Measurements from ENCODE around the gene GRM4. TPM values are rescaled to one million over a fixed set of nuclear protein-coding genes. Genes with fewer than 3 reads are reported as not detected.
A peak's percentile ranks its signal among the peaks of the same experiment; 100 is the strongest.

GRM4 gene
- total RNA-seq, 1 experiment from 2014 or later: not detected

DNA sequence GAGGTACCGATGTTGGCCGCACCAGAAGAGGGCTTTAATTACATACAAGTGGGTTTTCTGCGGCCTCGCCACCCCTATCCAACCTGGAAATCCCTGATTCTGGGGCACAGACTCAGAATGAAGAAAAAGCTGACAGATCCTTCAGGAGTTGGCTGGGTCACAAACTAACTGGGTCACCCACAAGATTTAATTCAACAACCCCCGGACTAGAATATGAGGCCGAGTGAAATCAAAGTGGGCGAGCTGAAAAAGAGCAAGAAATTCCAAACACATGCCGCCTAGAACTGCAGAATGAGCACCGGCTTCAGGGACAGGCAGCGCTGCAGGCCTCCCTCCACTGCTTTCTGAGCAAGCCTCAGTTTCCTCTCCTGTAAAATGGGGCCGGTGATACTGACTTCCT, 30.0 kb downstream of the GRM4 start:
- H3K36me3 ChIP-seq (ENCODE audit: low read depth): no peaks in the 10 kb centered on the region
- ChIA-PET CTCF (no interaction called here), POLR2A (ENCODE audit: unreplicated experiment) (no interaction called here)
- H3K9me2 ChIP-seq (ENCODE audit: insufficient read depth): no peaks in the 10 kb centered on the region
- peaks cover 91% of the 10 kb centered on the region for H3K27me3 ChIP-seq (ENCODE audit: insufficient read depth, low read depth)
- DNase-seq: no peak
- no peaks in the 10 kb centered on the region for H3K4me1 ChIP-seq (replicated peaks; ENCODE audit: insufficient read depth)
- no peak overlapping the region for H3K4me2 ChIP-seq
- TF ChIP-seq EZH2 (IDR thresholded peaks at IDR 0.05; ENCODE audit: low read depth): no peak
- TF ChIP-seq, protein P1, sequence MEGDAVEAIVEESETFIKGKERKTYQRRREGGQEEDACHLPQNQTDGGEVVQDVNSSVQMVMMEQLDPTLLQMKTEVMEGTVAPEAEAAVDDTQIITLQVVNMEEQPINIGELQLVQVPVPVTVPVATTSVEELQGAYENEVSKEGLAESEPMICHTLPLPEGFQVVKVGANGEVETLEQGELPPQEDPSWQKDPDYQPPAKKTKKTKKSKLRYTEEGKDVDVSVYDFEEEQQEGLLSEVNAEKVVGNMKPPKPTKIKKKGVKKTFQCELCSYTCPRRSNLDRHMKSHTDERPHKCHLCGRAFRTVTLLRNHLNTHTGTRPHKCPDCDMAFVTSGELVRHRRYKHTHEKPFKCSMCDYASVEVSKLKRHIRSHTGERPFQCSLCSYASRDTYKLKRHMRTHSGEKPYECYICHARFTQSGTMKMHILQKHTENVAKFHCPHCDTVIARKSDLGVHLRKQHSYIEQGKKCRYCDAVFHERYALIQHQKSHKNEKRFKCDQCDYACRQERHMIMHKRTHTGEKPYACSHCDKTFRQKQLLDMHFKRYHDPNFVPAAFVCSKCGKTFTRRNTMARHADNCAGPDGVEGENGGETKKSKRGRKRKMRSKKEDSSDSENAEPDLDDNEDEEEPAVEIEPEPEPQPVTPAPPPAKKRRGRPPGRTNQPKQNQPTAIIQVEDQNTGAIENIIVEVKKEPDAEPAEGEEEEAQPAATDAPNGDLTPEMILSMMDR (conservative IDR thresholded peaks at IDR 0.05): no peak
- no peaks in the 10 kb centered on the region for H3F3A ChIP-seq (ENCODE audit: insufficient read depth, low read depth)
- no peak overlapping the region for H3K4me3 ChIP-seq
- BruUV-seq (replicated peaks): no TSS peak
- H2AFZ ChIP-seq: no peak overlapping the region
- intact Hi-C loops (cut with micrococcal nuclease; ENCODE audit: unreplicated experiment): no loop called here
- H4K20me1 ChIP-seq (ENCODE audit: insufficient read depth): peaks cover 8% of the 10 kb centered on the region; the same call in 1 of the 2 replicates
- H3K9me3 ChIP-seq (ENCODE audit: insufficient read depth, low read depth): no peaks in the 10 kb centered on the region
- no peaks in the 10 kb centered on the region for H3K79me2 ChIP-seq (ENCODE audit: low read depth)
- no peak overlapping the region for H3K27ac ChIP-seq

DNA sequence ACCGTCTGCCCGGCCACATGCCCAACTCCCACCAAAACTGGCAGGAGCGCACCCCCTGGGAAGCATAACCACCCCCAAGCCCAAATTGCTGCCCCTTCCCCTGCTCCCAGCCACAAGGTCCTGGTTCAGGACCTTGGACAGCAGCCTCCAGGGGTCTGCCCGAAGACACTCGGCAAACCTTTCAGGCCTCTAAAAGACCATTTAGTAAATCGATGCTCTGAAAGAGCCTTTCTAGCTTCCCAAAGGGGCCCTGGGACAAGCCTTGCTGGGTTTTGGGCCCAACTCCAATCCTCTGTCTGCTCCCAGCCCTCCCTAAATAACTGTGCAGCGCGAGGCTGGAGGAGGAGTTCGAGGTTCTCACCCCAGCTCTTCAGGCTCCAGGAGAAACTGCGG, 30.5 kb downstream of the GRM4 start:
- no TSS peak for BruUV-seq (replicated peaks)
- intact Hi-C loops (cut with micrococcal nuclease; ENCODE audit: unreplicated experiment): no loop called here

DNA sequence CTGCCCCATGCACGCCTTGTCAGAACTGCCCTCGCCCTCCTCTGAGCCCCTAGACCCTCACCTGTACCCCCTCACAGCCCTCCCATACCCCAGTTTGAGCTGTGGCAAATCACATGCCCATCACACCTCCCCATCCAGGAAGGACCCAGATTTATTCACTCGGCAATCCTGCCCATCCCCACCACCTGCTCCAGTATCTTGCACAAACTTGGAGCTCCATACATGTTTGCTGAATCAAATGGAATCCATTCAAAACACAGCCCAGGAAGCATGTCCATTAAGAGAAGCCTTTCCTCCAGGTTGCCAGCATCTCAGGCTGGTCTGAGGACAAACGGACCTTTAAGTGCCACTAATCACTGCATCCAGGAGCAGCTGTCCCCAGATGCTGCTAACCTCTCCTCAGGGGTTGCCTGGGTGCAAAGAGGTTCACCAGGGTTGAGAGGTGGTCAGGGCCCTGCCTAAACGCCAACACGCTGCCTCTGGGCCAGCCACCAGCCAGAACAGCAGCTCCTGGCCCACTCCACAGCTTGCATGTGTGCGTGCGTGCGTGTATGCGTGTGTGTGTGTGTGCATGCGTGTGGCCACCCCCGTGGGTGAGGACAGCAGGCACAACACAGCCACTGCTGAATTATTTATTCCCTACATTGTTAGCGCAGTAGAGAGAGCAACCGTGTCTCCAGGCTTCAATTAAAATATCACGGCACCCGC, 31.0 kb downstream of the GRM4 start:
- Histone ChIP-seq H4K20me1 (ENCODE audit: insufficient read depth) (peaks cover 8% of the 10 kb centered on the region; the same call in 1 of the 2 replicates), H3K4me1 (replicated peaks; ENCODE audit: insufficient read depth) (no peaks in the 10 kb centered on the region), H3K4me2 (no peak overlapping the region), H3K27ac (no peak overlapping the region), H3K27me3 (ENCODE audit: insufficient read depth, low read depth) (peaks cover 91% of the 10 kb centered on the region), H3K79me2 (ENCODE audit: low read depth) (no peaks in the 10 kb centered on the region), H3K9me3 (ENCODE audit: insufficient read depth, low read depth) (no peaks in the 10 kb centered on the region), H3K9me2 (ENCODE audit: insufficient read depth) (no peaks in the 10 kb centered on the region), H2AFZ (no peak overlapping the region), H3K36me3 (ENCODE audit: low read depth) (no peaks in the 10 kb centered on the region), H3F3A (ENCODE audit: insufficient read depth, low read depth) (no peaks in the 10 kb centered on the region), H3K4me3 (no peak overlapping the region)
- ChIA-PET CTCF (no interaction called here), POLR2A (ENCODE audit: unreplicated experiment) (no interaction called here)
- BruUV-seq (replicated peaks): no TSS peak
- DNase-seq: no peak
- intact Hi-C loops (cut with micrococcal nuclease; ENCODE audit: unreplicated experiment): no loop called here
- TF ChIP-seq, protein P1 (conservative IDR thresholded peaks at IDR 0.05): no peak
- TF ChIP-seq EZH2 (IDR thresholded peaks at IDR 0.05; ENCODE audit: low read depth): no peak

More for the DNA sequence above, 30.5 kb downstream of the GRM4 start:
- Histone ChIP-seq H3K4me1 (replicated peaks; ENCODE audit: insufficient read depth) (no peaks in the 10 kb centered on the region), H4K20me1 (ENCODE audit: insufficient read depth) (peaks cover 8% of the 10 kb centered on the region; the same call in 1 of the 2 replicates), H3K9me3 (ENCODE audit: insufficient read depth, low read depth) (no peaks in the 10 kb centered on the region), H3K9me2 (ENCODE audit: insufficient read depth) (no peaks in the 10 kb centered on the region), H3F3A (ENCODE audit: insufficient read depth, low read depth) (no peaks in the 10 kb centered on the region), H3K27ac (no peak overlapping the region), H3K4me2 (no peak overlapping the region), H3K36me3 (ENCODE audit: low read depth) (no peaks in the 10 kb centered on the region), H3K27me3 (ENCODE audit: insufficient read depth, low read depth) (peaks cover 91% of the 10 kb centered on the region), H2AFZ (no peak overlapping the region), H3K79me2 (ENCODE audit: low read depth) (no peaks in the 10 kb centered on the region), H3K4me3 (no peak overlapping the region)
- TF ChIP-seq, protein P1 (conservative IDR thresholded peaks at IDR 0.05): no peak
- no peak for TF ChIP-seq EZH2 (IDR thresholded peaks at IDR 0.05; ENCODE audit: low read depth)
- CTCF ChIA-PET: no interaction called here
- POLR2A ChIA-PET (ENCODE audit: unreplicated experiment): no interaction called here
- peak in 1 of 2 experiments; percentile 12 for DNase-seq

Measured in PC-9 (cell line).